GM10248 (cell line): ENCODE measurements around the gene DHRS1.

Source experiments
- CTCF ChIA-PET: fragments of 300-600 bp; sonication (Branson Sonifier 250); formaldehyde crosslinking; extraction: SDS; loops from one replicate; lab custom pipeline; 2021; ENCODE audit warnings: antibody characterized with exemption; lab: Yijun Ruan, JAX
- POLR2A ChIA-PET: fragments of 350-650 bp; sonication (Branson Sonifier 250); formaldehyde crosslinking; extraction: SDS; loops from one replicate; lab custom pipeline; 2020; ENCODE audit warnings: antibody characterized with exemption; lab: Yijun Ruan, JAX
- DNase-seq: peaks from one replicate; pipeline ENCODE4 v3.0.0; 2012; ENCODE audit errors: extremely low spot score
- TF ChIP-seq, protein P1 (sequence below): IDR thresholded peaks from 2 replicates; pipeline ENCODE4 v1.5.1; 2012; ENCODE audit warnings: mild to moderate bottlenecking, low read depth; ENCODE audit errors: extremely low read depth, missing control alignments, control extremely low read depth

DHRS1 gene

DNA sequence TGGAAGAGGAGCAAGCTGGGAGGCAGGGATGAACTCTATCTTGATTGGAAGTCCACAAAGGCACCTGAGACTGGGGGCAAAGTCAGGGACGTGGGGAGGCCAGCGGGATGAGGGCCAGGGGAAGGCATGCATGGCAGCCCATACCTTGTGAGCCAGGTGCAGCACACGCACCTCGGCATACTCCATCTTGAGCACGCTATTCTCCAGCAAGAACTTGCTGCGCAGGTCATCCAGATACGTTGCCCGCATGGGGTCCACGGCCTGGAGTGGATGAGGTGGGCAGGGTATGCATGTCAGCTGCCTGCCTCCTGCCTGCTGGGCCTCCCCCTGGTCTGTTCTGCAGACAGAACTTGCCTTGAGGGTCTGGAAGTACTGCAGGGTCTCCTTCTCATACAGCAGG lies 32.1 kb downstream of the DHRS1 start:
- ChIA-PET CTCF (interaction anchor here (1.0 to 9.2 kb wide), 3 partner anchors 14 to 41 kb away, joined by 3 to 67 read pairs (median 38); partner anchors contain the start of genes CIDEB and LTB4R2), POLR2A (no interaction called here)
- no peak for DNase-seq
- TF ChIP-seq, protein P1, sequence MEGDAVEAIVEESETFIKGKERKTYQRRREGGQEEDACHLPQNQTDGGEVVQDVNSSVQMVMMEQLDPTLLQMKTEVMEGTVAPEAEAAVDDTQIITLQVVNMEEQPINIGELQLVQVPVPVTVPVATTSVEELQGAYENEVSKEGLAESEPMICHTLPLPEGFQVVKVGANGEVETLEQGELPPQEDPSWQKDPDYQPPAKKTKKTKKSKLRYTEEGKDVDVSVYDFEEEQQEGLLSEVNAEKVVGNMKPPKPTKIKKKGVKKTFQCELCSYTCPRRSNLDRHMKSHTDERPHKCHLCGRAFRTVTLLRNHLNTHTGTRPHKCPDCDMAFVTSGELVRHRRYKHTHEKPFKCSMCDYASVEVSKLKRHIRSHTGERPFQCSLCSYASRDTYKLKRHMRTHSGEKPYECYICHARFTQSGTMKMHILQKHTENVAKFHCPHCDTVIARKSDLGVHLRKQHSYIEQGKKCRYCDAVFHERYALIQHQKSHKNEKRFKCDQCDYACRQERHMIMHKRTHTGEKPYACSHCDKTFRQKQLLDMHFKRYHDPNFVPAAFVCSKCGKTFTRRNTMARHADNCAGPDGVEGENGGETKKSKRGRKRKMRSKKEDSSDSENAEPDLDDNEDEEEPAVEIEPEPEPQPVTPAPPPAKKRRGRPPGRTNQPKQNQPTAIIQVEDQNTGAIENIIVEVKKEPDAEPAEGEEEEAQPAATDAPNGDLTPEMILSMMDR: no peak

DNA sequence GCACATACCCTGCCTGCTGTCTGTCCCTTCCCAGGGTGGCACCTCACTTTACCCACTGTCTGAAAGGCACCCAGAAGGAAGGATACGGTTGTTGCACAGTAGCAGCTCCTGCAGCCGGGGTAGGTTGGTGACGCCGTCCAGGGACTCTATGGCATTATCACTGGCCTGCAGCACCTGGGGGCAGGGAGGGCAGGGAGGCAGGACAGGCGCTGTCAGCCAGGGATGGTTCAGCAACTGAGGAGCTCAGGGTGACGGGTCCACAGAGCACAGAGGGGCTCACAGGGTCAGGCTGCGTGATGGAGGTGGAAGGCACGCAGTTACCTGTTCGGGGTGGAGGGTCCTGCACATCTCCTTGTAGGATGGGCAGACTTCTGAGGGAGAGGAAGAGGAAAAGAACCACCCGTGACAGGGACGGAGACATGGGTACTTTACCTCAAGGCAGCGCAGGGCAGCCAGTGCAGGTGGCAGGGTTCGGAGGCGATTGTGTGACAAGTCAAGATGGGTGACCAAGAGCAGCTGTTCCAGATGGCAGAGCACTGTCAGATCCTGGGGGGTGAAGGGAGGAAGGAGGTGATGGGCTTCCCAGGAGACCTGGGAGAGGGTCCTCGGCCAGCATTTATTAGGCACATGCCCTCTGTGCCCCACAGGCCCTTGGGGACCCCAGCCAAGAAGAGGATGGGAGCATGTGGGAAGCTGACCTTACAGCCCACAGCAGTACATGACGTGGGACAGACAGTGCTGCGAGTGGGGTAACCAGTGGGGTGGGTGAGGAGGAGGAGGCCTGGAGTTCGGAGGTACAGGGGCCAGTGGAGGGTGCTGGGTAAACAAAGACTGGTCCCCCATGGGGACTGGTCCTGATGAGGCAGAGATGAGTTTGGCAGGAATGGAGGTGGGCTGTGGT lies 33.0 kb downstream of the DHRS1 start:
- no peak for DNase-seq
- TF ChIP-seq, protein P1: no peak
- ChIA-PET POLR2A (no interaction called here), CTCF (interaction anchor here (1.0 to 9.2 kb wide), 5 partner anchors 14 to 170 kb away, joined by 3 to 67 read pairs (median 3); partner anchors contain the start of genes CIDEB and LTB4R2)

DNA sequence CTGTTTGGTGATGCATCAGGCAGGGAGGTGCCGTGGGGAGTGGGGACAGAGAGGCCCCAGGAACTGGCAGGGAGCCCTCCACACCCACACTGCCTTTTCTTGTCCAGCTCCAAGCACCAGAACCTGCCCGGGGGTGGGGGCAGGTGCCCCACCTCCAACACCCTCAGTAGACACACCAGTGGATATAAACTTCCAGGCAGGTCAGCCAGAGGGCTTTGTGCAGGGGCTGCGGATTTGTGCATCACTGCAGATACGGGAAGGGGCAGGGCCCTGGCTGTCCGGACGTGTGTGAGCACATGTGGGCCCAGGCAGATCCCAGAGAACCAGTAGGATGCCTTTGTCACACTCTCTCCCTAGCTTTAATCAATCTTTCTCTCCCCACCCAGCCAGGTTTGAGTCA lies 35.3 kb downstream of the DHRS1 start:
- POLR2A ChIA-PET: no interaction called here
- TF ChIP-seq, protein P1: no peak
- CTCF ChIA-PET: interaction anchor here (3.7 to 9.2 kb wide), 2 partner anchors 33 to 44 kb away, joined by 13 to 67 read pairs; partner anchors contain the start of genes CIDEB and LTB4R2
- no peak for DNase-seq

DNA sequence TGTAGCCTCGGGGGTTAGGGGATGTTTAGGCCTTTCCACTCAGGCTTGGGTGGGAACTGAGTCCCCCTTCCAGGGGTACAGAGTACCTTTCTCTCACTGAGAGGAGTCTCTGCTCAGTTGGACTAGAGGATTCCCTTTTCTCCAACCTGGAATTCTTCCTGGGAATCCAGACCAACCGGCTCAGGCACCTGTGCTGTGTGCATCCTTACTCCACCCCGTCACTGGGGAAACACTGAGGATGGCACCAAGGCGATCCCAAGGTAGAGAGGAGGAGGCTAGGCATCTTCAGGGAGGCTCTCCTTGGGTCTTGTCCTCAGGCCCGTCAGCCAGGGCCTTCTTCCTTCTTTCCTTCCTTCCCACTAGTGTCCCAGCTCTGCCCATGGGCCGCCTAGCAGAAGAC lies 35.7 kb downstream of the DHRS1 start:
- POLR2A ChIA-PET: no interaction called here
- no peak for DNase-seq

DNA sequence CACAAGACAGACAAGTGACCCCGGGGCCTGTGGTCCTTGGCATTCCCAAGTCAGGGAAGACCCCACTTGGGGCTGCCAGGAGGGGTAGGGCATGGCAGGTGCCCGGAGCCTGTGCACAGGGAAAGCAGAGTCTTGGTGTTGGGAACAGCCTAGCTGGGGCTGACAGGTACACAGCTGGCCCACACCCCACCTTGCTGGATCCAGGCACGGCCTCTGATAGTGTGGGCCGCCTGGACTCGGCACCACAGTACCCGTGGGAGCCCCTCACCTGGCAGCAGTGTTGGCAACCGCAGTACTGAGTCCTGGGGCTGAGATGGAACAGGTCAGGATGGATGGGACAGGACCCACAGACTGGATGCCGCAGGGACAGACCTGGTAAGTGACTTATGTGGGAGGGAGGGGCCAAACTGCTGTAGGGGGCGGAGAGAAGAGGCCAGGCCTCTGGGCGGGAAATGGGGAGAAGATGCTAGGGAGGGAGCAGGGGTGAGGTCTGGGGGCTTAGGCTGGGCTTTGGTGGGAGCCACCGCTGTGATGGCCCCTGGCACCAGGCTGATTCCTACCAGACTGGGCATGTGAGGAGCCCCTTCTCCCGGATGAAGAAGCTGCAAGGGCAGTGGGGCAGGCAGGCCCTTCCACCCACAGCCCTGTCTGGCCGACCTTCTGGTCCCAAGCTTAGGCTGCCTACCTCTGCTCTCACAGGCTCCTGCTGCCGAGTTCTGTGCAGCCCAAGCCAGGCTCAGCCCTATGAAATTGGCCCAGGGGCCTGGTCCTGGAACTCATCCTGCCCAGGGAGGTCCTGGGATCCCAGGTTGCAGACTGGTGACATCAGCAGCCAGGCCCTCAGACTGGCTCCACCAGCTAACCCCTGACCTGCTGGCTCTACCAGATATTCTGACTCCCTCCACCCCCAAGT lies 36.5 kb downstream of the DHRS1 start, which contains the start of gene TGM1:
TGM1 (minus strand) TSS at position 357 of the 913 bp plus-strand sequence. CDS start 825 bp downstream, outside the sequence.
- POLR2A ChIA-PET: interaction anchor here (0.9 kb wide), 1 partner anchor 27 kb away, joined by 3 read pairs; no protein-coding TSS in a partner anchor
- TF ChIP-seq, protein P1: no peak
- CTCF ChIA-PET: interaction anchor here (1.1 to 9.2 kb wide), 6 partner anchors 8 to 45 kb away, joined by 3 to 67 read pairs (median 11); partner anchors contain the start of genes CIDEB, LTB4R2, RABGGTA and TINF2
- DNase-seq: no peak

More for the DNA sequence above, 35.7 kb downstream of the DHRS1 start:
- CTCF ChIA-PET: interaction anchor here (1.1 to 9.2 kb wide), 4 partner anchors 12 to 44 kb away, joined by 3 to 67 read pairs (median 12); partner anchors contain the start of genes CIDEB, LTB4R2 and TINF2
- TF ChIP-seq, protein P1: no peak
